ENCODE data around the gene C16orf74.

C16orf74 gene

DNA sequence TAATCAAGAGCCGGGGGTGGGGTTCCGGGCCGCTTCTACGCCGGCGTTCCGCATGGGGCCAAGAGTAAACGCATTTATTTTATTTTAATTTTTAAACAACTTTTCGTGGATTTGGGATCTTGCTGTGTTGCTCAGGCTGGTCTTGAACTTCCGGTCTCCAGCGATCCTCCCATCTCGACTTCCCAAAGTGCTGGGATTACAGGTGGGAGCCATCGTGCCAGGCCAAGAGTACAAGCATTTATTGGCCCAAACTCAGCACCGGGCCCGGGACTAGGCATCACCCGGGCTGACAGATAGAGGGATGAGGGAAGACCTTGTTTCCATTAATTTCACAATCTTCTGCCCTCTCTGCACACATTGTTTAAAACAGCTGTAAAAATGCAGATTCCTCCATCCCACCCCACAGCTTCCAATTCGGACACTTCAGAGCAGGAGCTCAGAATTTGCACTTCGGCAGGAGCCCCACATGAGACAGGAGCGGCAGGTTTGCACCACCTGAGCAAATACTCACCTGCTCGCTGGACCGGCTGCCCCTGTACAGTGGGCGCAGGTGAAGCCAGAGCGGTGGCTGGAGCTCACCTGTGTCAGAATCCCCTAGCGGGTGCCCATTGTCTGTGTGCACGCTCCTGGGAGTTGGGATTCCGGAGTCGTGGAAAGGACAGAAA, 61.5 kb downstream of the C16orf74 start:
- no peak for DNase-seq

DNA sequence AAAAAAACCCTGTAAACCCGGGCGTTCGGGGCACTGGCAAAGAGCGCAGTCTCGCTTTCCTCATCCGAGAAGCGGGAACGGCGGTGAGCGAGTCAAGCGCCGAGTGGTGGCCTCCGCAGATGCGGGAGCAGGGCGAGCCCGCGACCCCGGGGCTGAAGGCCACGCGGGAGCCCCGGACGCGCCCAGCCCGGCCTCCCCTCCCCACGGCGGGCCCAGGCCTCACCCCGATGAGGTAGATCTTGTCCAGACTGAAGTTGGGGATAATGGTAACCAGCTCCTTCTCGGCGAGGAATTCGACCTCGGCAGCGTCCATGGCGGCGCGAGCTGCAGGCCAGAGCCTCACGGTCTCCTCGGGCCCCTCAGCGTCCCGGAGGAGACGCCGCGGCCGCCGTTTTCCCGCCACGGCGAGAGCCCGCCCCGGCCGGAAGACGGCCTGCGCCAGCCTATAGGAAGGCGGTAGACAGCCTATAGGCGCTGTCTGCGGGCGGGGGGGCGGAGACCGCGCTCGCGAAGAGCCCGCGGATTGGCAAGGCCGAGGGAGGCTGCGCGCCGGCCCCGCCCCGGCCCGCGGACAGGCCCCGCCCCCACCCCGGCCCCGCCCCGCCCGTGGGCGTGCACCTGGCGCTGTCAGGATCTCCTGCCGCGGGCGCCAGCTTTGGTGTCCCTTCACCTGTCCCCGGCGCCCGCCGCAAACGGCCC, 62.2 kb downstream of the C16orf74 start, which contains the start of gene GINS2:
Gene GINS2, minus strand, starts transcription at position 369 of the 699 bp plus-strand sequence. Its CDS starts 56 bp downstream, at position 313.
- peak; percentile 50 to 68 for DNase-seq

DNA sequence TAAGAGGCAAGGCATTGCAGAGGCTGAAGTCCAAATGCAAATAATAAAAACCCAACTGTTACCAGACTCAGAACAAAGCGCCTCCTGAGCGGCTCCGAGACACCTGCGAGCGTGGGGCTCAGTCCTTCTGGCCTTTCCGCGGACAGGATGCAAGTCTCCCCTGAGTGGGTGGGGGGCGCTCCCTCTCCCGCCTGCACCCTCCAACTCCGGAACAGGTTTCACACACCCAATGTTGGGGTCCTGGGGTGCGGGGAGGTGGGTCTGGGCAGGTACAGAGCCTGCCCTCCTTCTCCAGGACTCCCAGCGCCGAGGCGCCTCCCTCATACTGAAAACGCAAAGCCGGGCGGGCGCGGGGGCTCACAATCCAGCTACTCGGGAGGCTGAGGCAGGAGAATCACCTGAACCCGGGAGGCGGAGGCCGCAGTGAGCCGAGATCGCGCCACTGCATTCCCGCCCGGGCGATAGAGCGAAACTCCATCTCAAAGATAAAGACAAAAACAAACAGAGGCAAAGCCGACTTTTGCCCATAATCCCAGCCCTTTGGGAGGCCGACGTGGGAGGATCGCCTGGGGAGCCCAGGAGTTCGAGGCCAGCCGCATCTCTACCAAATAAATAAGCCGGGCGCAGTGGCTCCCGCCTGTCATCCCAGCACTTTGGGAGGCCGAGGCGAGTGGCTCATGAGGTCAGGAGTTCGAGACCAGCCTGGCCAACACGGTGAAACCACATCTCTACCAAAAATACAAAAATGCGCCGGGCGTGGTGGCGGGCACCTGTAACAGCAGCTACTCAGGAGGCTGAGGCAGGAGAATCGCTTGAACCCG, 63.0 kb downstream of the C16orf74 start:
- DNase-seq = no peak

DNA sequence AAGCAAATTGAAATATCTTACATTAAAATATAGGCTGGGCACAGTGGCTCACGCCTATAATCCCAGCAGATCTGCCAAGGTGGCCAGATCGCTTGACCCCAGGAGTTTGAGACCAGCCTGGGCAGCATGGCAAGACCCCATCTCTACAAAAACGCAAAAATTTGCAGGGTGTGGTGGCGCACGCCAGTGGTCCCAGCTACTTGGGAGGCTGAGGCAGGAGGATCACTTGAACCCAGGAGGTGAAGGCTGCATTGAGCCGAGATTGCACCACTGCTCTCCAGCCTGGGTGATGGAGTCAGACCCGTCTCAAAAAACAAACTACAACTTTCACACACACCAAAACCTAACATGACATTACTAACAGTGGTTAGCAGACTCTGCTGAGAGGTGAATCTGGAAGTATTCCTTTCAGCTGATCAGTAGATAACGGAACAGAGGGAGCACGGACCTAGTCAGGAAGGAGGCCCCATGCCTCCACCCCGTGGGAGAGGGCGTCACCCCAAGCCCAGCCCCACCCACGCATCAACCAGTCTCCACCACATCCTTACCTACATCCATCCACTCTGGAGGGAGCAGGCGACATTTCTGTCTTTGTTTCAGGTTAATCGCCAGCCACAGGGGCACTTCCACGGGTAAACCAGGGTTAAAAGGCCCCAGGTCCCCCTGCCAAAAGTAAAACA, 63.8 kb downstream of the C16orf74 start:
- no peak for DNase-seq

DNA sequence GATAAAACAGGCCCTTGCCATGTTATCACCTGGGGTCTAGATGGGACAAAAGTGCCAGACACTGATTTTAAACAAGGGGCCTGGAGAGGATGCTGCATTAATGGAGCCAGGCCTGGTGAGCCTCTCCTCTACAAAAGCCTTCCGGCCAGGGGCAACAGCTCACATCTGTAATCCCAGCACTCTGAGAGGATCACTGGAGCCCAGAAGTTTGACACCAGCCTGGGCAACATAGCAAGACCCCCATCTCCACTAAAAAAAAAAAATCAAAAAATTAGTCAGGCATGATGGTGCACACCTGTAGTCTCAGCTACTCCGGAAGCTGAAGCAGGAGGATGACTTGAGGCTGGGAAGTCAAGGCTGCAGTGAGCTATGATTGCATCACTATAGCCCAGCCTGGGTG, 65.6 kb downstream of the C16orf74 start:
- DNase-seq = no peak

DNA sequence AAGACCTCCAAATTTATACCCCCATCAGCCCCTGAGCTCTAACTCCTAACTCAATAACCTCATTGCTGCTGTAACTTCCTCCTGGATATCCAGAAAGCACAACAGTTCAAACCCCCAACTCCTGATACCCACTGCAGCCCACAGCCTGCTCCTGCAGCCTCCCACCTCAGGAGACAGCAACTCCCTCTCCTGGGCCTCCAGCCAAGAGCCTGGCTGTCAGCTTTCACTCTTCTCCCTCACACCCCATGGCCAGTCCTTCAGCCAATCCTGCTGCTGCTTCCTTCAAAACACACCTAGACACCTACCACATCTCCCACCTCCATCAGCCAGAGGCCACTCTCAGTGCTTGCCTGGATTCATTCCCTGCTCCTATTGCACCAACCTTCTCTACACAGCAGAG, 67.5 kb downstream of the C16orf74 start:
- no peak for DNase-seq

DNA sequence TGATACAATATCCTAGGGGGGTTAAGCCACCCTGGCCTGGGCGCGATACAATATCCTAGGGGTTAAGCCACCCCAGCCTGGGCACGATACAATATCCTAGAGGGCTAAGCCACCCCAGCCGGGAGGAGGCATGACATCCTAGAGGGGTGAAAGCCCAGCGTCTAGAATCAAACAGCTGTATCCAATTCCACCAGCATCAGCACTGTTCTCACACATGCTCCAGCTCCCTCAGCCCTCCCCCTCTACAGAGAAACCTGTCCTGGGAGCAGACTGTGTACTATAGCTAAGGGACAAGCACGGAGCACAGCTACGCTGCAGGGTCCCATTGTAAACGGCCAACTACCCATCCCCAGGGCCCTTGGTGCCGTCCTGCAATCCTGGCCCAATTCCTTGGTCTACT, 68.4 kb downstream of the C16orf74 start:
- no peak for DNase-seq

DNA sequence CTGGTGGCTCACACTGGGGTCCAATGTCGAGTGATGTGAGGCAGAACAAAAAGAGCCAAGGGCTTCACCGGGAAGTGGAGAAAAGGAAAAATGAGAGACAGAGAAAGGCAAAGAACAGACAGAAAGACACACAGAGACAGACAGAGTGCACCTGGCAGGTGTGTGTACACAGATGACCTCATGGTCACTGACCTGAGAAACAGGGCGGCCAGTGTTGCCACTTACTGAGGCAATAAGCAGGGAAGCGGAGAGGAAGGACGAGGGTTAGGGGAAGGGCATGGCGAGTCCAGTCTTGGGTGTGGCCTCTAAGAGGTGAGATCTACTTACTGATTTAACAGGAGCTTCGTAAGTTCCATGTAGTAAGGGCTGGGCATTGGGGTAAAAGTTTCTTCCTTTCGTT, 69.6 kb downstream of the C16orf74 start:
- DNase-seq = no peak

DNA sequence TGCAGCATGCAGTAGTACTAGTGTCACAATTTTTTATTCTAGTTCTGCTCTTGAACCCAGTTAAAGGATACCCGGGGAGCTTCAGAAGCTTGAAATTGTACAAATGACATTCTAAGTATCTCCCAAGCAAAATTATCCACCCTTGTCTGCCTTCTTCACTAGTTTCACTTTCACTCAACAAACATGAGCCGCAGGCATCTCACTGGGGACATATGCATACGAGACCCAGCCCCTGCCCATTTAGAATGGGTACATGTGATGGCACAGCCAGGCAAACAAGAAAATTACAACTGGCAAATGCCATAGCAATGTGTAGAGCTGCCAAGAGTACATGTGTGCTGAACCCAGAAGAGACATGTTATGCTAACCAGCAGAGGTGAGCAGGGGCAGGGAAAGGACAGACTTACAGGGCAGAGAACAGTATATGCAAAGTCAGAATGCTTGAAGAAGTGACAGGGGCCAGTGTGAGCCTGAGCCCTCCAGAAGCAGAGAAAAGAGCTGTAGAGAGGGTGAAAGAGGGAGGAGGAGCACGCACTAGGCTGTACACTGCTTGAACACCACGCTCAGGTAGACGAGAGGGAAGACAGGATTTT, 70.4 kb downstream of the C16orf74 start:
- DNase-seq = no peak

DNA sequence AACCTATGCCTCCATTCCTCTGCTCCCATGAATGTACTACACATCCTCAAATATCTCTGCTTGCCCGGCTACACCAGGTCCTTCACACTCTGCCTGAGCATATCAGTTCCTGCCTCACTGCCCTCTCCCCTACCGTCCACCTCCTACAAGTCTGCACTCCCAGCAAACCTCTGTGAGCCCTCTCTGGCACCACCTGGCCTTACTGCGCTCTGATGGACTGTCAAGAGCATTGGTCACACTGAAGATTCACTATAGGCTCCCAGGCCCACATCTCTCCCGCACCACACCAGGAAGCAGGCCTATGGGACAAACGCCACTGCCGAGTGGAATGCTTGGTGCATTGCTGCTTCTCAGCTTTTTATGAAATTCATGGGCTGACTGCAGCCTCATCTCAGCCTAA, 71.0 kb downstream of the C16orf74 start:
- DNase-seq = no peak

DNA sequence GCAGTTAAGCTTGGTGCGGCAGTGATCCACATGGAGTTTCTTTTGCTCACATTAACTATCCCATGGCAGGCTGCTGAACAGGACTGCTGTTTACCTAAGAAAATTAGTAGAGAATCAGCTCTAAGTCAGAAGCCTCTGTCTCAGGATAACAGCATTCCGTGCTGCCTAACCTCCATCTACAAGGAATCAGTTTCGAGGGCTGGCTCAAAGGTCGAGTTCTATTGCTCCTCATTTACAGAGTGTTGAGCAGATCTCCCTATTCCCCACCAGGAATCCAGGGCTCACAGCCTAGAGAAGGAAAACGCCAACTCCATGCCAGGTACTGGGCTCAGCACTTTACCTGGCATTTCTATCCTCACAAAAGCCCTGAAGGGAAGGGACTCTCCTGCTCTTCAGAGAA, 72.1 kb downstream of the C16orf74 start:
- no peak for DNase-seq

DNA sequence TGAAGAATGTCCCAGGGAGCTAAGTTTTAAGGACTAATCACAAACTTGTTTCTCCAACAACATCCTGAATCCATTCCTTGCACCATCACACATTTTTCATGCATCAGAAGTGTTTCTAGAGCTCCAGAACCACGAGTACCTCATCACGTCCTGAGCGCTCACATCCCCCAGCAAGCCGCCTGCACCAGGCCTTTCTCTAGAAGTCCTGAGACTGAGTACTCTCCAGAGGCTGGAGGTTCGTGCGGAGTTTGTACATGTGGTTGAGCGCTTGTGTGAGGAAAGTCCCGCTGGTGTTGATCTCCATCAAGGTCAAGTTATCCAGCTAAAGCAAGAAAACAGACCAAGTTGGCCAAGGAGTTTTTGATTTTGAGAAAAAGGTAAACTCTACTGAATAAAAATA, 72.9 kb downstream of the C16orf74 start:
- DNase-seq = no peak

DNA sequence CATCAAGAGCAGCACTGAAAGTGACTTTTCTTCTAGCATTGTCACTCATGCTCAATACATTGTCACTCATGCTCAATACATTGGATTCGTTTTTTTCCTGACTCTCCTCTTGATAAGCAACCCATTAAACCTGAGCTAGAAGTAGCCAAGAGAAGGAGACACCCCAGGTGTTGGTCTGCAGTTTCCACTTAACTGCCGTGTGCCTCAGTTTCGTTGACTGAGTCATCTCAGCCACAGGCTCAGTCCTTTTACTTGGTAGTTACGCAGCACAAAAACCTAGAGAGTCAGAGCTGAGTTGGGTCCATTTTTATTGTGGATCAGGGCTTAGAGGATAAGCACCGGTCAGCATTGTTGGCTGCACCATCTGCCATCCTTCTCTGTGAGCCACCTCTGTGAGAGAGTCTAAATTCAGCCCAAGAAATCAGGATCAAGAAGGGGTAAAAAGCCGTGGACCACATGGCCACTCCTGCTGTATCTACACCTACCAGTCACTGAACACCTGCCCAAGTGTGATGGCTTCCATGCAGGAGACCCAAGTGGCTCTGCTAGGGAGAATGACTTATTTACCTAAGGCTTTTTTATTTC, 73.4 kb downstream of the C16orf74 start:
- no peak for DNase-seq

DNA sequence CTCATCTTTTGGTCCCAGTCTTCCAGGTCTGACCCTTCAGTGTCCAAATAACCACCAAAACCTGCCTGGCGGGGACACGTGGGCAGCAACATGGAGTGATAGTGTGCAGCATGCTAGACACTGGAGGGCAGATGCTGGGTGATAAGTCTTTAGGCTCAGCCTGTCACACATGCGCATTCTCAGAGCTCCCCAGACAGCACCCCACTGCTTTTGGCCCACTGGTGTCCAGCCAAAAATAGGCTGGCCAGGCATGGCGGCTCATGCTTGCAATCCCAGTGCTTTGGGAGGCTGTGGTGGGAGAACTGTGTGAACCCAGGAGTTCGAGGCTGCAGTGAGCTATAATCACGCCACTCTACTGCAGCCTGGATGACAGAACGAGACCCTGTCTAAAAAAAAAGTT, 74.4 kb downstream of the C16orf74 start:
- no peak for DNase-seq

DNA sequence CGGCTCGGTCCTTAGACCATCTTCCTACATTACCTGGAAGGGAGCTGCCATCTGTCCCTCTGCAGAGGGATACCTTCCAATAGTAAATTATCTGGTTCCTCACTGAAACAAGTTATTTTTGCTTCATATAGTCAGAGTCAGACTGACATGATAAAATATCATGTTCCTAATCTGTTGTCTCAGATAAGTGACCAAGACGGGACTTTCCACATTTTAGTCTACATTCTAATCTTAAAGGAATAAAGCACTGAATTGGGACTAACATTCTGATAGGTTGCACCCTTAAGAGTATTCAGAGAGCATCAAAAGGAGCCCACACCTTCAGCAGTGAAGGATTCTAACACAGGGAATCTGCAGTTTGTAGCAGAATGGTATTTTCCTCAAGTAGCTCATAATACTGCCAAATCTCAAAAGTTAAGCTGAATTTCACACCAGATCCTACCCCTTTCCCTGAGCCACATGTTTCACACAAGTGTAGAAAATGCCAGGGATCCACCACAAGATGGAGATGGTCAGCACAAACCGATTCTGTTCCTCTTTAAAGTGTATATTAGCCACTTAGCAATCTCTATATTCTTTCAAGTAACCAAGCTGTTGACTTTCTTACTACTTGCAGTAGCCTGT, 75.5 kb downstream of the C16orf74 start:
- DNase-seq = no peak

DNA sequence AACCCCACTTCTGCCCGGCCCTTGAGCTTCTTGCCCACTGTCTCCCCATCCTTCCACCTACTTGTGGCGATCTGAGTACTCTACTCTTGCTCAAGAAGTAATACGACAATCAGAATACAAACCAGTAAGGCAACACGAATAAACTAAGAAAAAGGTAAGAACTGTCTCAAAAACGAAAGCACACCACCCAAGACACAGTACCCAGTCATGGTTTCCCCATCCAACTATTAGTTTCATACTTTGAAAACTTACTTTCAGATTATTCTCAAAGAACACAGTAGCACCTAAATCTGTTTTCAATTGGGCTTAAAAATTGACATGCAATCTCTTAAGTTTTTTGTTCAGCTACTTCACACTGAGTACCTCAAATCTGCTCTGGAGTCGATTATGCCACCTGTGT, 76.1 kb downstream of the C16orf74 start:
- DNase-seq = no peak

DNA sequence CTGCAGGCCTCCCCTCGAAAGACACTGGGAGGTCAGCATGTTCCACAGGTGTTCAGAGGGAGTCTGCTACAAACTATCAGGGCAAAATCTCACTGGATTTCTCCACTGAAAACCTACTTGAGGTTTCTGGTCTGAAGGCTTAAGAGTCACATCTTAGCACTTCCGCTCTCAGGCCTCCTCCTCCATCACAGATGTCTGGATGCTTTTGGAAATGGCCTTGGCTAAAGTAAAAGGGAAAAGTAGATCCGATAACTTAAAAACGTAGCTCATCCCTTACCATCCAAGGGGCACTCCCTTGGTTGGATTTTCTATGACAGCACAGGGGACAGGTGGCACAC, 76.5 kb downstream of the C16orf74 start:
- DNase-seq = no peak

DNA sequence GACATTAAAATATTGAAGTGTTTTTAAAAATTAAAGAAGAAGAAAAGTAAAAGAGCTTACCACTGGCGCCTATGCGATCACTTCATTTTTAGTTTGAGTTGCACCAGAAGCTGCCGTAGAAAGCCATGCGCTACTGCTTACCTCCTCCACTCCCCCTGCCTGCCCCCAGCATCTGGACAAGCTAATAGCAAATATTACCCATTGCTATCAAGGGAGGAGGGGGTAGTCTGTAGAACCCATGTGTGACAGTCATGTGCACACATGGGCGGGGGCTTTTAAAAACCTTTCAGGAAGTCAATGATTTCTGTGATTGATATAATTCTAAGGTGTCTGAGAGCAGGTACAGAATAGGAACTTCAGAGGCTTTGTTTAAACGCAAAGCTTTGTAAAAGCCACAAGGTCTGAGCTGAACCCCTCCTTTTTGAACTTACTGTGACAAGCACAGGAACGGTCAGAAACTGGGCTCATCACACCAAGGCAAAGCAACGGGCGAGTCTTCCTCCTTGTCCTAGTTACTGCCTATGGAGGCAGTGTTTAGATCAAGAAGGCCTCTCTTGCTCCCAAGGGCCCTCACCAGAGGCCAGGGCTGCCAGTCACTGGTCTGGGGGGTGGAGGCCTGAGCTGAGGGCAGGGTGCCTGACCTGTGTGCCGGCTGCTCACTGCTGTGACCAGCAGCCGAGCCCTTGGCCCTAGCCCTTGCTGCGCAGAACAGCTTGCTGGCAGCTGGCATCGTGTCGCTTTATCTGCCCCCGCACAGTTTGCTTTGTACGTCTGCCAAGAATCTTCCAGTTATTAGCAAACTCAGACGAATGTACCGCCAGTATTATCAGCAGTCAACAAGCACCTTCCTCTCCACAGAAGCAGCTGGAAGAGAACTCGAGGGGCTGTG, 77.1 kb downstream of the C16orf74 start:
- no peak for DNase-seq

DNA sequence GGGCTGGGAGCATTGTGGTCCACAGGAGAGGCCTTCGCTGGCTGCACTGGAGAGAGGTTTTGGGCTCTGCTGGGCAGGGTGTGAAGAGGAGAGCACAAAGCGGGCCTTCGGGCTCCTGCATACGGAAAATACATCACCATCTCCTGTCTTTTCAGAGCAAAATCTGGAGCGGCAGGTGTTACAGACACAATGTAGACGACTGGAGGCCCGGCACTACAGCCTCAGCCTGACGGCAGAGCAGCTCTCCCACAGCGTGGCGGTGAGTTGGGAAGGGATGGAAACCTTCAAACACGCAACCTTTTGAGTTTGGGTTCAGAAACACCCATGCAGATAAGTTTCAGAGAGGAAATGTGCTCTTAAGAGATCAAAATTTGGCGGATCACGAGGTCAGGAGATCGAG, 80.1 kb downstream of the C16orf74 start:
- no peak for DNase-seq

DNA sequence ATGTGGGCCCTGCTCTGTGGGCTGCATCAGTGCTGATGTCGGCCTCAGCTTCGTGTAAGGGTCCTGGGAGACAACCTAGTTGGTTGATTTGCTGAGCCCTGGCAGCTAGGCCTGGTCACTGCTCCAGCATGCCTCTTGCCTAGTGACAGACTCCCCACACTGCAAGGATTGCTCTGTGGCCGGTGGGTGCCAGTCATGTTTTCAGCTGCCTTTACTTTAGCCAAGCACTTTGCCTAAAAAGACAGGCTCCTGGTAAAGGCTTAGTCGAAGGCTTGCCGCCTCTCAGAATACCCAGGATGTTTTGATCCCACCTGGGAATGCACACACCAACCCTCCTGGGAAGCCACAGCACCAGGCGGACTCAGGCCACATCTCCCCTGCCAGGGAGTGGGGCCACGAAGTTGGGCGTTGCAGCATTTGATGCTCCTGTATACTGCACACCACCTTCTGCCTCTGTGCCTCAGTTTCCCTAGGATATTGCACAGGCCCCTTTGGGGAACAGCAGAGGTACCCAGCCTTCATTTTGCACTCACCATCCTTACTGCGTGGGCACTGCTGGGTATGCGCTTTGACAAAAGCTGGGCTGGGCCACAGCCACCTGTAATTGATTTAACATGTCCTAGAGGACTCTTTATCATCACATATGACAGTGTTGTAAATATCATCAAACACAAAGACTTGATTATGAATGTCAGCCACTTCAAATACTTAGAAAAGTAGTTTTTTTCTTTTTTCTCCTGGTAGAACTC, 82.0 kb downstream of the C16orf74 start:
- no peak for DNase-seq
